GM19193 (cell line): ENCODE measurements around the gene GRK6.

Experiments used
- POLR2A ChIP-seq: IDR thresholded peaks from 4 replicates; pipeline ENCODE4 v1.6.1; 2011; ENCODE audit not compliant: insufficient read depth, insufficient read length; ENCODE audit errors: extremely low read depth

The GRK6 gene

GRCh38 chr5:177448244-177448950, 21.9 kb downstream of the GRK6 start:
- TF ChIP-seq POLR2A = no peak

- peak; percentile 34 for TF ChIP-seq POLR2A
Measured at GRCh38 chr5:177449140-177450061, 22.9 kb downstream of the GRK6 start.

GRCh38 chr5:177450667-177451424, 24.4 kb downstream of the GRK6 start:
- TF ChIP-seq POLR2A = no peak

- TF ChIP-seq POLR2A = no peak
Measured at GRCh38 chr5:177452688-177453638, 26.5 kb downstream of the GRK6 start.

GRCh38 chr5:177453852-177454396, 27.4 kb downstream of the GRK6 start:
- no peak for TF ChIP-seq POLR2A

GRCh38 chr5:177454397-177455035, 28.0 kb downstream of the GRK6 start:
- peak; percentile 18 for TF ChIP-seq POLR2A

GRCh38 chr5:177455036-177455660, 28.7 kb downstream of the GRK6 start:
- TF ChIP-seq POLR2A = peak; percentile 55

- no peak for TF ChIP-seq POLR2A
Measured at GRCh38 chr5:177455661-177456590, 29.4 kb downstream of the GRK6 start.

GRCh38 chr5:177456591-177456964, 30.1 kb downstream of the GRK6 start:
- TF ChIP-seq POLR2A = no peak

- no peak for TF ChIP-seq POLR2A
Measured at GRCh38 chr5:177456976-177457851, 30.7 kb downstream of the GRK6 start.
